Astrocyte of the spinal cord (primary cell): Measurements from ENCODE around the gene KCP.

Experiments
- DNase-seq: peaks from one replicate; pipeline ENCODE4 v3.0.0; 2011; ENCODE audit warnings: low read depth, low spot score
- H3K4me3 ChIP-seq: 2 replicates; pipeline ENCODE4 v1.5.1; 2011; ENCODE audit warnings: low read depth, mild to moderate bottlenecking, low read length, moderate library complexity
- in situ Hi-C: cut with HindIII; loops from 2 replicates; pipeline ENCODE4 v1.10.0; 2017; ENCODE audit warnings: low sequenced_read_pairs
- TF ChIP-seq, protein P1 (sequence below): IDR thresholded peaks from 2 replicates; pipeline ENCODE4 v1.5.1; 2012; ENCODE audit warnings: low read depth, mild to moderate bottlenecking, low read length, inconsistent platforms

The KCP gene

DNA sequence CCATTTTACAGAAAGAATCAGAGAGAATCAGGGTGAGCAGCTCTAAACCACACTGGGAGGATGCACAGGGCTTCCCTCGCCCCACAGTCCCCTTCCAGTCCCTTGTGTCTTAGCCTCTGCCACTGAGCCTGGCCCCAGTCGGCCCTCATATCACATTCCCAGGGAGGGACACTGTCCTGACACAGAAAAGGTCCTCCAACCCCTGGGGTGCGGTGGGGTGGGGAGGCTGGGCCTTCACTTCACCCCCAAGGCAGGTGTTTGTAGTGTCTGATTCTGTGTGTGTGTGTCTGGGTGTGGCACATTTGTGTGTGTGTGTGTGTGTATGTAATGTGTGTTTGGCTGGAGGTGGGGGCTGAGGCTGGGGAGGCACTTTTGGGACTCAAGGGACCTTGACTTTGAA, 1.8 kb upstream of the KCP start:
- no peak overlapping the region for H3K4me3 ChIP-seq
- TF ChIP-seq, protein P1, sequence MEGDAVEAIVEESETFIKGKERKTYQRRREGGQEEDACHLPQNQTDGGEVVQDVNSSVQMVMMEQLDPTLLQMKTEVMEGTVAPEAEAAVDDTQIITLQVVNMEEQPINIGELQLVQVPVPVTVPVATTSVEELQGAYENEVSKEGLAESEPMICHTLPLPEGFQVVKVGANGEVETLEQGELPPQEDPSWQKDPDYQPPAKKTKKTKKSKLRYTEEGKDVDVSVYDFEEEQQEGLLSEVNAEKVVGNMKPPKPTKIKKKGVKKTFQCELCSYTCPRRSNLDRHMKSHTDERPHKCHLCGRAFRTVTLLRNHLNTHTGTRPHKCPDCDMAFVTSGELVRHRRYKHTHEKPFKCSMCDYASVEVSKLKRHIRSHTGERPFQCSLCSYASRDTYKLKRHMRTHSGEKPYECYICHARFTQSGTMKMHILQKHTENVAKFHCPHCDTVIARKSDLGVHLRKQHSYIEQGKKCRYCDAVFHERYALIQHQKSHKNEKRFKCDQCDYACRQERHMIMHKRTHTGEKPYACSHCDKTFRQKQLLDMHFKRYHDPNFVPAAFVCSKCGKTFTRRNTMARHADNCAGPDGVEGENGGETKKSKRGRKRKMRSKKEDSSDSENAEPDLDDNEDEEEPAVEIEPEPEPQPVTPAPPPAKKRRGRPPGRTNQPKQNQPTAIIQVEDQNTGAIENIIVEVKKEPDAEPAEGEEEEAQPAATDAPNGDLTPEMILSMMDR: no peak
- in situ Hi-C loops: no loop called here
- no peak for DNase-seq

DNA sequence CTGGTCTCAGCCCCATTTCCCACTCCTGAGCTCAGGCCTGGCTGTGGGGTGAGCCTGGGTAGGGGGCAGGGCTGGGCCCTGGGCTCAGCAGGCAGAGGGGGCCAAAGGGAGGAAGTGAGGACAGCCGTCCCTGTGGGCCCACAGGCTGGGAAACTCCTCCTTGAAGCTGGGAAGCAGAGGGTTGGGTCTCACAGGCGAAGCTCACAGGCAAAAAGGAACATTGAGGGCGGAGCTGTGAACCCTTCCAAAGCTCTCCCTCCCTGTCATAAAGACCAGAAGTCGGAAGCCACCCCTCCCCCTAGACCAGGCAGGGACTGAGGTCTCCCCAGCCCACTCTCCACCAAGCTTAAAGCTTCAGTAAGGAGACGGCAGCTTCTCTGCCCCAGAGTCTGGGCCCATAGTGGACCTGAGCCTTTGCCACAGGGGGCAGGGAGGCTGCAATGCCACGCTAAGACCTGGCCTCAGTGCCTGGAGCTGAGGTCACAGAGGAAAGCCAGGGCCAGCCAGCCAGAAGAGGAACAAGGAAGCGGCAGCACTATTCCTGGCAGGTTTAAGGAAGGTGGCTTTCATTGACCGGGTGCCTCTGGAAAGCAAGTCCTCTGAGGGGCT, 1.0 kb upstream of the KCP start:
- TF ChIP-seq, protein P1: no peak
- DNase-seq: no peak

DNA sequence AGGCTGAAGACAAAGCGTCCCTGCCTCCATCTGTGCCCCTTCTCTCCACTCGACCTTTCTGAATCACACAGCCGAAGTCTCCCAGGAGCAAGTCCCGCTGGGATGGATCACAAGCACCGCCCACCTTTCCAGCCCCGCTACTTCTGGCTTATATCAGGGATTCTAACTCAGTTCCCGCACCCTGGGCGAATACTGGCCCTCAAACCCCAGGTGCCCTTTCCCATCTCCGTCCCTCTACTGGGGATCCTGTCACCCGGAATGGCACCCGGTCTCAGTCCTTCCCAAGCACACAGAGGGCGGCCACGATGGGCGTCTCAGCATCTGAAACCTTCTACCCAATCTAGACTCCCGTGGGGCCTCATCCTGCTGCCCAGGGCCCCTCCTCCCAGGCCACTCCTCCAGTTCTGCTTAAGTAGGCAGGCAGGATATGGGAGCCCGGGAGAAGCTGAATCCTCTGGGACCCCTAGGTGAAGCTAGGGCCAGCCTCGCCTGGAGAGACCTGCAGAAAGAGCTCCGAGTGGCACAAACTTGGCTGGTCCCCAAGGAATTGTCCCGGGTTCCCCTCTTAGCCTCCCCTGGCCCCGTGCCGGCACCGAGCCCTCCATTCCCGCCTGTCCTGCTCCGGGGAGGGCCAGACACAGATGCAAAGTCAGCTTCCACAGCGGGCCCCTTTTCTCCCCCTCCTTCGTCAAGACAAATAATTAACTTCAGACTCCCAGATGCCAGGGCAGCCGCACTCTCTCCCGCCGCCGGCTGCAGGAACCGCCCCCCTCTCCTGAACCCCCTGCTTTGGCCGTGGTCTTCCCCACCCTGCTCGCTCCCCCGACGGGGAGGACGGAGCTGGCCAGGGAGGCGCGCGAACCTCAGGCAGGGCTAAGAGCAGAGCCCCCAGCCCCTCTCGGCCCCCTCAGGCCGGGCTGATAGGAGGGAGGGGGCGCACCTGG, 612 bp downstream of the KCP start:
- DNase-seq: peak; percentile 24
- H3K4me3 ChIP-seq: peak overlapping the region; percentile 22
- TF ChIP-seq, protein P1: no peak
- in situ Hi-C loops: no loop called here

More for the DNA sequence above, 1.0 kb upstream of the KCP start:
- H3K4me3 ChIP-seq: no peak overlapping the region
- in situ Hi-C loops: no loop called here

DNA sequence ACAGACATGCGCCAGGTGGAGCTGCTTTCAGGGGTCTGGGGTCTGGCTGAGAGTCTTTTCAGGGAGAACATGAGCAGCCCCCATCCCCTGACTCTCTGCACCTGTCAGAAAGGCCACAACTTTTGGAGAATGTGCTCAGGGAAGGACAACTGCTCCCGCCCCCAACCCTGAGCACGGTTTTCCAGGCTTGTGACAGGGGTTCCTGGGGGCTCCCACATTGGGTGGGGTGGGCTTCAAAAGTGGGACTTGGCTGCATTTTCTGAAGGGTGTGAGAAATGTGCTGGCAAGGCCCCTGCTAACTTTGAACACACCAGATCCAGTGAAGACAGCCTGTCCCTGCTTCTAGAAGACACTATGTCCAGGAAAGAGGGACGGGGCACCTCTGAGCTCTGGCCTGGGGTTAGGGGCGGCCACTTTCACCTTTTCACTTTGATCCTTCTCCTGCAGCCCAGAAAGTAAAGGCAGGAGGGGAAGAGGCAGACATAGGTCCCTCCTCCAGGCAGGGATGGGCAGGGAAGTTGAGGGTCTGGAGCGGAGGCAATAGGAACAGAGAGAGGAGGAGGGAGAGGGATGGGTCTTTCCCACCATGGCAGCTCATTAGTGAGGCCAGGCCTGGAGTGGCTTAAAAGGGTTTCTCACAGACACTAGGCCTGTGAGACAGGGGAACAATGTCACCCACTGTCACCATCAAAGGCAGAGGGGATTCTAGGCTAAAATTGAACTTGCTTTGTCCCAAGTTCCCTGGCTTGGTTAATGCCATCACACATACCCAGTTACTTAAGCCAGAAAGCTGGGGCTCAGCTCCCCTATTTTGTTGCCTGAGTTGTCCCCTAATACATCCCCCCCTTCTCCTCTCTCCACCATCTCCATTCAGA, 1.5 kb downstream of the KCP start:
- TF ChIP-seq, protein P1: no peak
- no peak overlapping the region for H3K4me3 ChIP-seq
- DNase-seq: no peak
- in situ Hi-C loops: no loop called here

DNA sequence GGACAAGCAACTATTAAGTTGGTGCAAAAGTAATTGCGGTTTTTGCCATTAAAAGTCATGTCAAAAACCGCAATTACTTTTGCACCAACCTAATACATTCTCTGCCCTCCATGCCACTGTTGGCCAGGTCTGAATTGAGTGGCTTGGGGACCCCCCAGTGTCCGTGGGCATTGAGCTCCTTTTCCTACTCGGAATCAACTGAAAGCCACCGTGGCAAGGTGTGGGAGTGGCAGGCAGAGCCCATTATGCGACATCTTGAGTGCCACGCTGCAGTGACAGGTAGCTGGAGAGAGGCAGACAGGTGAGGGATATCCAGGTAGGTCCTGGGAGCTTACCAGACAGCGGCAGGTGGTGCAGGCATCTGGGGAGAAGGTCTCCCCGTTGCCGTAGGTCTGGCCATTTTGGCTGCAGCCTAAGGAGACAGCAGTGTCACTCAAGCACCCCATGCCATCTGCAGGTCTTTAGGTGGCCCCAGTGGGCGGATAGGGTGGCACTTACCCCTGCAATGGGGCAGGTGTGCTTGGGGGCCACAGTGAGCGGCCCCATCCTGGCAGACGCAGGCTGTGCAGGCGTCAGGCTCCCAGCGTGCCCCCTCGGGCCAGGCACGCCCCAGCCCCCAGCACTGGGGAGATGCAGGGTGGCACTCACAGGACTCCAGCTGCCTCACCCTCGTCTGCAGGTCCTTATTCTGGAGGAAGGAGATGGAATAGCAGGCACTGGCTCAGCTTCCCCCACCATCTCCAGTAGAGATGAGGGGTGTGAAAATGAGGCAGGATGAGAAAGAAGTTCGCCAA, 3.5 kb downstream of the KCP start:
- in situ Hi-C loops: no loop called here
- H3K4me3 ChIP-seq: no peak overlapping the region
- DNase-seq: no peak
- TF ChIP-seq, protein P1: no peak
